H9 (cell line): Measurements from ENCODE around the gene CGAS. TPM values are rescaled to one million over a fixed set of nuclear protein-coding genes. Genes with fewer than 3 reads are reported as not detected.

Source experiments
- DNase-seq: peaks from one replicate; pipeline ENCODE4 v3.0.0-alpha.2; 2017
- H2AFZ ChIP-seq: one replicate; pipeline ENCODE4 v1.6.1; 2013; ENCODE audit warnings: mild to moderate bottlenecking, low read length, control low read depth, moderate library complexity
- H2AK5ac ChIP-seq: 2 replicates; pipeline ENCODE4 v1.6.1; 2013; ENCODE audit warnings: low read length, control low read depth, mixed read lengths; ENCODE audit not compliant: insufficient read length
- H2BK120ac ChIP-seq: one replicate; pipeline ENCODE4 v1.6.1; 2013; ENCODE audit warnings: low read depth, mild to moderate bottlenecking, low read length, control low read depth, inconsistent platforms; ENCODE audit not compliant: poor library complexity, severe bottlenecking
- H2BK12ac ChIP-seq: 2 replicates; pipeline ENCODE4 v1.6.1; 2013; ENCODE audit warnings: low read length, control low read depth, mixed read lengths, low read depth; ENCODE audit not compliant: insufficient read length
- H2BK15ac ChIP-seq: 2 replicates; pipeline ENCODE4 v1.6.1; 2013; ENCODE audit warnings: low read depth, low read length, control low read depth
- H2BK20ac ChIP-seq: one replicate; pipeline ENCODE4 v1.6.1; 2013; ENCODE audit warnings: low read depth, mild to moderate bottlenecking, low read length, control low read depth, inconsistent platforms; ENCODE audit not compliant: poor library complexity, severe bottlenecking
- H2BK5ac ChIP-seq: 2 replicates; pipeline ENCODE4 v1.6.1; 2013; ENCODE audit warnings: low read length, control low read depth, mixed read lengths; ENCODE audit not compliant: insufficient read length
- H3K14ac ChIP-seq: 2 replicates; pipeline ENCODE4 v1.6.1; 2013; ENCODE audit warnings: low read length, control low read depth; ENCODE audit not compliant: insufficient read depth
- H3K18ac ChIP-seq: 2 replicates; pipeline ENCODE4 v1.6.1; 2013; ENCODE audit warnings: low read depth, mild to moderate bottlenecking, mixed read lengths, low read length, control low read depth; ENCODE audit not compliant: insufficient read length
- H3K23ac ChIP-seq: 2 replicates; pipeline ENCODE4 v1.6.1; 2013; ENCODE audit warnings: low read length, control low read depth, mixed read lengths, low read depth; ENCODE audit not compliant: insufficient read length
- H3K23me2 ChIP-seq: 2 replicates; pipeline ENCODE4 v1.6.1; 2013; ENCODE audit warnings: low read depth, mild to moderate bottlenecking, mixed read lengths, low read length, control low read depth; ENCODE audit not compliant: insufficient read length, poor library complexity, severe bottlenecking
- H3K27ac ChIP-seq: 2 replicates; pipeline ENCODE4 v1.5.1; 2013; ENCODE audit warnings: low read length, control low read depth, mixed read lengths, low read depth; ENCODE audit not compliant: insufficient read length
- H3K27me3 ChIP-seq: 2 replicates; pipeline ENCODE4 v1.6.1; 2013; ENCODE audit warnings: low read length, control low read depth, inconsistent platforms; ENCODE audit not compliant: insufficient read depth
- H3K4ac ChIP-seq: 2 replicates; pipeline ENCODE4 v1.6.1; 2013; ENCODE audit warnings: low read depth, mild to moderate bottlenecking, control low read depth, inconsistent platforms, low read length, moderate library complexity
- H3K4me1 ChIP-seq: 2 replicates; pipeline ENCODE4 v1.6.1; 2013; ENCODE audit warnings: low read length, control low read depth, inconsistent platforms; ENCODE audit not compliant: insufficient read depth
- H3K4me2 ChIP-seq: 2 replicates; pipeline ENCODE4 v1.6.1; 2013; ENCODE audit warnings: low read length, control low read depth, mixed read lengths; ENCODE audit not compliant: insufficient read length, insufficient read depth
- H3K56ac ChIP-seq: 2 replicates; pipeline ENCODE4 v1.6.1; 2013; ENCODE audit warnings: low read depth, mild to moderate bottlenecking, mixed read lengths, low read length, control low read depth; ENCODE audit not compliant: insufficient read length
- H3K79me1 ChIP-seq: 2 replicates; pipeline ENCODE4 v1.6.1; 2013; ENCODE audit warnings: low read depth, mild to moderate bottlenecking, moderate library complexity, low read length, control low read depth, inconsistent platforms; ENCODE audit not compliant: insufficient read depth, poor library complexity, severe bottlenecking
- H3K79me2 ChIP-seq: 2 replicates; pipeline ENCODE4 v1.6.1; 2013; ENCODE audit warnings: low read length, control low read depth, inconsistent platforms; ENCODE audit not compliant: insufficient read depth
- H3K9ac ChIP-seq: 2 replicates; pipeline ENCODE4 v1.6.1; 2013; ENCODE audit warnings: low read length, control low read depth, mixed read lengths; ENCODE audit not compliant: insufficient read length; ENCODE audit errors: extremely low read depth
- H3K9me3 ChIP-seq: one replicate; pipeline ENCODE4 v1.6.1; 2013; ENCODE audit warnings: low read depth, low read length, inconsistent platforms; ENCODE audit not compliant: control insufficient read depth
- H3T11ph ChIP-seq: one replicate; pipeline ENCODE4 v1.6.1; 2013; ENCODE audit warnings: mild to moderate bottlenecking, low read length, control low read depth, inconsistent platforms
- H4K20me1 ChIP-seq: one replicate; pipeline ENCODE4 v1.6.1; 2013; ENCODE audit not compliant: control insufficient read depth, insufficient read length, insufficient read depth
- H4K5ac ChIP-seq: 2 replicates; pipeline ENCODE4 v1.6.1; 2013; ENCODE audit warnings: low read depth, mild to moderate bottlenecking, mixed read lengths, low read length, control low read depth; ENCODE audit not compliant: insufficient read length
- H4K8ac ChIP-seq: replicated peaks from 2 replicates; pipeline ENCODE4 v1.6.1; 2013; ENCODE audit warnings: low read length, control low read depth, mixed read lengths, low read depth; ENCODE audit not compliant: insufficient read length
- H4K91ac ChIP-seq: 2 replicates; pipeline ENCODE4 v1.6.1; 2013; ENCODE audit warnings: low read depth, mild to moderate bottlenecking, moderate library complexity, mixed read lengths, low read length, control low read depth; ENCODE audit not compliant: insufficient read length
- H3K27ac Mint-ChIP-seq, 3 experiments: 2 replicates in 2 of 3; 3 replicates in 1 of 3; pipeline ENCODE4 v1.8.0; 2020 to 2021; ENCODE audit warnings: mixed read lengths in 3 of 3, mild to moderate bottlenecking in 1 of 3, moderate library complexity in 1 of 3
- H3K27me3 Mint-ChIP-seq: 2 replicates; pipeline ENCODE4 v1.8.0; 2021; ENCODE audit warnings: low read depth, mild to moderate bottlenecking, moderate library complexity, mixed read lengths
- H3K36me3 Mint-ChIP-seq, 3 experiments: 2 replicates in 2 of 3; 3 replicates in 1 of 3; pipeline ENCODE4 v1.8.0; 2020 to 2021; ENCODE audit warnings: low read depth in 3 of 3, mixed read lengths in 3 of 3; ENCODE audit not compliant: insufficient read depth in 1 of 3
- H3K4me1 Mint-ChIP-seq, 2 experiments: 2 replicates each; pipeline ENCODE4 v1.8.0; 2020; ENCODE audit warnings: mixed read lengths in 2 of 2
- H3K4me3 Mint-ChIP-seq, 2 experiments: 2 replicates in 1 of 2; 3 replicates in 1 of 2; pipeline ENCODE4 v1.8.0; 2020 to 2021; ENCODE audit warnings: mild to moderate bottlenecking in 2 of 2, mixed read lengths in 2 of 2, moderate library complexity in 1 of 2
- H3K9me3 Mint-ChIP-seq, 2 experiments: 2 replicates in 1 of 2; 3 replicates in 1 of 2; pipeline ENCODE4 v1.8.0; 2020; ENCODE audit warnings: mild to moderate bottlenecking in 2 of 2, mixed read lengths in 2 of 2, moderate library complexity in 1 of 2
- WGBS: extraction: QIAGEN DNeasy Blood & Tissue Kit; methylation state at CpG from one replicate; pipeline ENCODE4 v1.1.7; 2013; ENCODE audit warnings: missing lambda C conversion rate, low lambda C conversion rate, mixed read lengths; ENCODE audit not compliant: insufficient read length; ENCODE audit errors: extremely low coverage; 5-methylcytosine and 5-hydroxymethylcytosine counted together
- total RNA-seq: library from RNA; stranded (reverse); gene quantifications from 2 replicates; pipeline ENCODE4 v1.2.1, GENCODE V29; 2021
- TF ChIP-seq, protein P1 (sequence below): fragments of 200-600 bp; sonication (generic); conservative IDR thresholded peaks from 3 replicates; pipeline ENCODE4 v1.8.0; 2021; ENCODE audit warnings: antibody characterized with exemption, mild to moderate bottlenecking

The CGAS gene
- total RNA-seq, 1 experiment from 2014 or later = 1.7 TPM

- no peaks in the 10 kb centered on the region for H3K9me3 Mint-ChIP-seq
- Histone ChIP-seq H3K9ac (no peak overlapping the region), H3K14ac (no peak overlapping the region), H4K5ac (no peak overlapping the region), H3K79me1 (no peaks in the 10 kb centered on the region), H3K27me3 (no peaks in the 10 kb centered on the region), H4K8ac (no peak overlapping the region), H3K4me2 (no peak overlapping the region), H3K4ac (no peak overlapping the region), H2AFZ (no peak overlapping the region), H3K9me3 (no peaks in the 10 kb centered on the region), H3T11ph (no peak overlapping the region), H3K4me1 (no peaks in the 10 kb centered on the region), H3K56ac (no peak overlapping the region), H2BK12ac (no peak overlapping the region), H3K79me2 (no peaks in the 10 kb centered on the region), H2BK120ac (no peak overlapping the region), H3K23me2 (no peaks in the 10 kb centered on the region), H2BK15ac (no peak overlapping the region), H4K91ac (no peak overlapping the region), H2AK5ac (no peak overlapping the region), H2BK5ac (no peak overlapping the region), H3K27ac (no peak overlapping the region), H3K18ac (no peak overlapping the region), H3K23ac (no peak overlapping the region), H2BK20ac (no peak overlapping the region), H4K20me1 (no peaks in the 10 kb centered on the region)
- TF ChIP-seq, protein P1, sequence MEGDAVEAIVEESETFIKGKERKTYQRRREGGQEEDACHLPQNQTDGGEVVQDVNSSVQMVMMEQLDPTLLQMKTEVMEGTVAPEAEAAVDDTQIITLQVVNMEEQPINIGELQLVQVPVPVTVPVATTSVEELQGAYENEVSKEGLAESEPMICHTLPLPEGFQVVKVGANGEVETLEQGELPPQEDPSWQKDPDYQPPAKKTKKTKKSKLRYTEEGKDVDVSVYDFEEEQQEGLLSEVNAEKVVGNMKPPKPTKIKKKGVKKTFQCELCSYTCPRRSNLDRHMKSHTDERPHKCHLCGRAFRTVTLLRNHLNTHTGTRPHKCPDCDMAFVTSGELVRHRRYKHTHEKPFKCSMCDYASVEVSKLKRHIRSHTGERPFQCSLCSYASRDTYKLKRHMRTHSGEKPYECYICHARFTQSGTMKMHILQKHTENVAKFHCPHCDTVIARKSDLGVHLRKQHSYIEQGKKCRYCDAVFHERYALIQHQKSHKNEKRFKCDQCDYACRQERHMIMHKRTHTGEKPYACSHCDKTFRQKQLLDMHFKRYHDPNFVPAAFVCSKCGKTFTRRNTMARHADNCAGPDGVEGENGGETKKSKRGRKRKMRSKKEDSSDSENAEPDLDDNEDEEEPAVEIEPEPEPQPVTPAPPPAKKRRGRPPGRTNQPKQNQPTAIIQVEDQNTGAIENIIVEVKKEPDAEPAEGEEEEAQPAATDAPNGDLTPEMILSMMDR = no peak
- H3K27ac Mint-ChIP-seq = no peak overlapping the region
- H3K4me1 Mint-ChIP-seq = no peaks in the 10 kb centered on the region
- no peak overlapping the region for H3K4me3 Mint-ChIP-seq
- DNase-seq = no peak
- H3K27me3 Mint-ChIP-seq = no peaks in the 10 kb centered on the region
- peaks cover 29 to 75% (median 61%) of the 10 kb centered on the region in 3 experiments; a peak in 6 of 7 replicates for H3K36me3 Mint-ChIP-seq
- WGBS = no CpG with 5 or more reads among the region's 4 CpGs
Measured at GRCh38 chr6:73477407-73477806, 25.3 kb upstream of the CGAS start.
